Vagina (tissue), 2 donors: ENCODE data around the gene ACO1. TPM values are rescaled to one million over a fixed set of nuclear protein-coding genes. Genes with fewer than 3 reads are reported as not detected.

Experiments used
- DNase-seq, 2 donors: peaks; one replicate each; pipeline ENCODE4 v3.0.0-alpha.2; 2017; ENCODE audit errors: extremely low spot score in 2 of 2
- H3K27ac ChIP-seq: fragments of 200-600 bp; sonication (generic); one replicate; pipeline ENCODE4 v1.5.1; 2019
- H3K27me3 ChIP-seq: fragments of 200-600 bp; sonication (generic); one replicate; pipeline ENCODE4 v1.5.1; 2019
- H3K36me3 ChIP-seq, 2 donors: fragments of 200-600 bp; sonication (generic); one replicate each; pipeline ENCODE4 v1.5.1; 2017 to 2019
- H3K4me1 ChIP-seq: fragments of 200-600 bp; sonication (generic); one replicate; pipeline ENCODE4 v1.5.1; 2019
- H3K4me3 ChIP-seq, 2 donors: fragments of 200-600 bp; sonication (generic); 1 replicate in 1 of 2; 2 replicates in 1 of 2; pipeline ENCODE4 v1.5.1; 2016 to 2019
- H3K9me3 ChIP-seq: fragments of 200-600 bp; sonication (generic); one replicate; pipeline ENCODE4 v1.5.1; 2019
- POLR2A ChIP-seq, 2 donors: fragments of 450-650 bp; IDR thresholded peaks; one replicate each; pipeline ENCODE4 v1.6.1; 2017; ENCODE audit warnings: antibody characterized with exemption in 2 of 2, mild to moderate bottlenecking in 2 of 2, moderate library complexity in 2 of 2
- POLR2AphosphoS5 ChIP-seq, 2 donors: sonication (generic); formaldehyde crosslinking; IDR thresholded peaks; one replicate each; pipeline ENCODE4 v1.9.0; 2017; ENCODE audit warnings: antibody characterized with exemption in 2 of 2, mild to moderate bottlenecking in 2 of 2, low read depth in 1 of 2; ENCODE audit not compliant: insufficient read depth in 1 of 2
- intact Hi-C: fragments of 100-400 bp; cut with DNase I; formaldehyde crosslinking; loops from one replicate; pipeline ENCODE4 v1.15.1; 2023
- total RNA-seq: library from RNA; depleted of rRNA; stranded (reverse); fragments of >200 nt; gene quantifications from one replicate; pipeline ENCODE4 v1.2.3, GENCODE V29; 2016
- TF ChIP-seq, protein P1 (sequence below), 3 experiments: fragments of 450-650 bp in 2 of 3; fragments of 200-600 bp in 1 of 3; sonication (generic) in 1 of 3; IDR thresholded peaks; one replicate each; pipeline ENCODE4 v1.5.1; 2017 to 2019; ENCODE audit warnings: antibody characterized with exemption in 3 of 3, mild to moderate bottlenecking in 2 of 3, moderate library complexity in 2 of 3

The ACO1 gene
- total RNA-seq, 1 donor from 2014 or later: 23.6 TPM

DNA sequence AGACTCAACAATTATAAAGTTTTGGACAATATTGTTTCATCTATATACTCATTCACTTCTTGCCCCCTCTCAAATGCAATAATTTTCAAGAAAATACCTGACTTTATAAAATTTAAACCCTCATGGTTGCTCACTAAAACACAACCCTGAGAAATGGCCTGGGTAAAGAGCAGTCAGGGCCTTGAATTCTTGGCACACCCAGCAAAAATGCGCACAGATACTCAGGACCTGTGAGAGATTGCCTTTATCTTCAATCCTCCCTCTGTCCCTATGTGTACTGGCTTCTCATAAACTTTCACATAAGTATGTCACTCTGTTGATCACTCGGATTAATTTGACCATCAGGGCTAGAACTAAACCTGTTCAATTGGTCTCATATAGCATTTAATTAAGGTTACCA, 12.8 kb upstream of the ACO1 start:
- H3K27me3 ChIP-seq: no peaks in the 10 kb centered on the region
- H3K4me1 ChIP-seq: no peaks in the 10 kb centered on the region
- no peaks in the 10 kb centered on the region for H3K9me3 ChIP-seq
- no peak for DNase-seq
- intact Hi-C loops: loop anchor here (5.0 kb wide), 1 partner anchor 206 kb away; no protein-coding TSS in a partner anchor
- H3K4me3 ChIP-seq: no peak overlapping the region
- no peaks in the 10 kb centered on the region for H3K36me3 ChIP-seq
- H3K27ac ChIP-seq: no peak overlapping the region
- TF ChIP-seq, protein P1, sequence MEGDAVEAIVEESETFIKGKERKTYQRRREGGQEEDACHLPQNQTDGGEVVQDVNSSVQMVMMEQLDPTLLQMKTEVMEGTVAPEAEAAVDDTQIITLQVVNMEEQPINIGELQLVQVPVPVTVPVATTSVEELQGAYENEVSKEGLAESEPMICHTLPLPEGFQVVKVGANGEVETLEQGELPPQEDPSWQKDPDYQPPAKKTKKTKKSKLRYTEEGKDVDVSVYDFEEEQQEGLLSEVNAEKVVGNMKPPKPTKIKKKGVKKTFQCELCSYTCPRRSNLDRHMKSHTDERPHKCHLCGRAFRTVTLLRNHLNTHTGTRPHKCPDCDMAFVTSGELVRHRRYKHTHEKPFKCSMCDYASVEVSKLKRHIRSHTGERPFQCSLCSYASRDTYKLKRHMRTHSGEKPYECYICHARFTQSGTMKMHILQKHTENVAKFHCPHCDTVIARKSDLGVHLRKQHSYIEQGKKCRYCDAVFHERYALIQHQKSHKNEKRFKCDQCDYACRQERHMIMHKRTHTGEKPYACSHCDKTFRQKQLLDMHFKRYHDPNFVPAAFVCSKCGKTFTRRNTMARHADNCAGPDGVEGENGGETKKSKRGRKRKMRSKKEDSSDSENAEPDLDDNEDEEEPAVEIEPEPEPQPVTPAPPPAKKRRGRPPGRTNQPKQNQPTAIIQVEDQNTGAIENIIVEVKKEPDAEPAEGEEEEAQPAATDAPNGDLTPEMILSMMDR (IDR thresholded peaks at IDR 0.05): no peak
- no peak for TF ChIP-seq POLR2A (IDR thresholded peaks at IDR 0.05)
- TF ChIP-seq POLR2AphosphoS5 (IDR thresholded peaks at IDR 0.05; ENCODE audit: insufficient read depth in 1 of 2, low read depth in 1 of 2): no peak

DNA sequence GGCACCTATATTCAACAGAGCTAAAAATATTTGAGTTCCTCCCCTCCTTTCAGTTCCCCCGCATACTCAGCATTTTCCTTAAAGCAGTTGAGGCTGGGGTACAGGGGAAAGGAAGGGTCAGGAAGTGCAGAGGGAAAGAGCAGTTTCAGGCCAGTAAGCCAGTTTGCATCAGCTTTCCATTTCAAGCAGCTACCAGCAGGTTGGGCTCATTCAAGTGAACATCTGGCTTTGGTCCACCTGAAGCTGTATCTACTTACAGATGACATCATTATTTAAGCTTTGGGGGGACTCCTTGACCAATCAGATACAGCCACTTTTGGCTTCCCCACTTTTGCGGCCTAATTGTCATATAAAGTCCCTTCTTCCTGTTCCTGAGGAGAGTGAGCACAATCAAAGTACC, 8.2 kb upstream of the ACO1 start:
- Histone ChIP-seq H3K36me3 (no peaks in the 10 kb centered on the region), H3K9me3 (no peaks in the 10 kb centered on the region), H3K27me3 (no peaks in the 10 kb centered on the region), H3K4me3 (no peak overlapping the region), H3K27ac (no peak overlapping the region), H3K4me1 (no peaks in the 10 kb centered on the region)
- intact Hi-C loops: loop anchor here (5.0 kb wide), 1 partner anchor 51 kb away; no protein-coding TSS in a partner anchor
- no peak for DNase-seq
- TF ChIP-seq POLR2AphosphoS5 (IDR thresholded peaks at IDR 0.05; ENCODE audit: insufficient read depth in 1 of 2, low read depth in 1 of 2) (no peak), POLR2A (IDR thresholded peaks at IDR 0.05) (no peak)
- TF ChIP-seq, protein P1 (IDR thresholded peaks at IDR 0.05): no peak

DNA sequence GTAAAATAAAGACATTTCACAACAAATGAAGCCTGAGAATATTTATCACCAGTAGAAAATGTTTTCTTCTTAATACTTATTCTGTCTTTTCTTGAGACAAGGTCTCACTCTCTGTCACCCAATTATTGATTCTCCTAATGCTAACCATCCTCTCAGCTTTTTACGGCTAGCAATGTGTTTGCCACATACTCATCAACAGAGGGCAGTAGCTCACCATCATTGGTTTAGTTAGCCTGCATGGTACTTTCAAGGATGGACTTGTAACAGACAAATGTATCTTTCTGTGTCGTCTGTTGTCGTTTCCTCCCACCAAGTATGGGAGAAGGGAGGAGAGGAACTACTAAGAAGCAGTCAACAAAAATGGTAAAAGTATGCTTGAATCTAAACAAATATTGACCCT, 5.9 kb upstream of the ACO1 start:
- no peaks in the 10 kb centered on the region for H3K9me3 ChIP-seq
- DNase-seq: no peak
- H3K27me3 ChIP-seq: no peaks in the 10 kb centered on the region
- no peaks in the 10 kb centered on the region for H3K36me3 ChIP-seq
- no peak overlapping the region for H3K4me3 ChIP-seq
- peaks cover 1% of the 10 kb centered on the region for H3K4me1 ChIP-seq
- intact Hi-C loops: loop anchor here (5.0 kb wide), 1 partner anchor 49 kb away; no protein-coding TSS in a partner anchor
- TF ChIP-seq, protein P1 (IDR thresholded peaks at IDR 0.05): peak; percentile 2 to 68 (median 37)
- no peak for TF ChIP-seq POLR2A (IDR thresholded peaks at IDR 0.05)
- TF ChIP-seq POLR2AphosphoS5 (IDR thresholded peaks at IDR 0.05; ENCODE audit: insufficient read depth in 1 of 2, low read depth in 1 of 2): no peak
- H3K27ac ChIP-seq: no peak overlapping the region

DNA sequence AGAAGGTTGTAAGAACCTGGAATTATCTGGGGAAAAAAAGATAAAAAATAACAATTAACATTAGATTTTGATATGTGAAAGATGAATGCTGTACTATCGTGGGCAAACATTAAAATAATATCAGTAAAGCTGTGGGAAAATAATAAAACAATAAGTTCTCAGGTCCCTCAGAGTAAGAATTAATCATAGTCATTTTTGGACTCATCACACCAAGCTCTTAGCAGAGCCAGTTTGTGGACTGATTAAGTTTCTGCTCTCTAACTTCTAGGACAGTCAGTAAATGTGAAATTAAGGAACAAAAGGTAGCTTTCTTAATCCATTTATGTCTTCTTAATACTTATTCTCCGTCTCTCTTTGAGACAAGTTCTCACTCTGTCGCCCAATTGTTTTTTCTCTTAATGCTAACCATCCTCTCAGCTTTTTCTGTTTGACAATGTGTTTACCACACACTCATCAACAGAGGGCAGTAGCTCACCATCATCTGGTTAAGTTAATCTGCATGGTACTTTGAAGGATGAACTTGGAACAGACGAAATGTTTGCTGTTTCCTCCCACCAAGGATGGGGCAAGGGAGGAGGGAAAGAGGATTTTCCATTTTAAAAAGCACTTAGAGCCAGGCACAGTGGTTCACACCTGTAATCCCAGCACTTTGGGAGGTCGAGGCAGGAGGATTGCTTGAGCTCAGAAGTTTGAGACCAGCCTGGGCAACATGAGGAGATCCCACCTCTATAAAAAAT, 5.3 kb upstream of the ACO1 start:
- TF ChIP-seq POLR2A (IDR thresholded peaks at IDR 0.05): no peak
- TF ChIP-seq, protein P1 (IDR thresholded peaks at IDR 0.05): peak; percentile 70 to 88 (median 82)
- TF ChIP-seq POLR2AphosphoS5 (IDR thresholded peaks at IDR 0.05; ENCODE audit: insufficient read depth in 1 of 2, low read depth in 1 of 2): peak in 1 of 2 donors; percentile 50
- Histone ChIP-seq H3K4me3 (no peak overlapping the region), H3K27ac (no peak overlapping the region), H3K9me3 (no peaks in the 10 kb centered on the region), H3K27me3 (no peaks in the 10 kb centered on the region), H3K4me1 (peaks cover 5% of the 10 kb centered on the region), H3K36me3 (no peaks in the 10 kb centered on the region)
- no peak for DNase-seq
- intact Hi-C loops: loop anchor here (5.0 kb wide), 1 partner anchor 48 kb away; no protein-coding TSS in a partner anchor

DNA sequence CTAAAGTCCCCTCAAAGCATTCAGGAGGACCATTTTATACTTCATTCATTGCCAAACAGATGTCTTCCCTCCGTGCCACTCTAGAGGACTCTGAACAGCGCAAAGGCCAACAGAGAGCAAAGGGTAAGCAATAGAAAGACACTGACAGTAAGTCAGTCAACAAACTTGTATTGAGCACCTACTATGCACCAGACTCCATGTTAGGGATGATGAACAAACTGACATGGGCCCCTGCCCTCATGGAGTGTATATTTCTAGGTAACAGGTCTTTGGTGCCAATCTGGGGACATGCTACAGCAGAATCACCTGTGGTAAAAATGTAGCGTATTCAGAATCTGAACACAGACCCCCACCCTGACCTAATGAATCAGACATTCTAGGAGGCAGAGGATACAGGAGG, 3.5 kb upstream of the ACO1 start:
- intact Hi-C loops: no loop called here
- no peak overlapping the region for H3K27ac ChIP-seq
- no peak overlapping the region for H3K4me3 ChIP-seq
- DNase-seq: no peak
- no peaks in the 10 kb centered on the region for H3K36me3 ChIP-seq
- peaks cover 17% of the 10 kb centered on the region for H3K4me1 ChIP-seq
- TF ChIP-seq POLR2AphosphoS5 (IDR thresholded peaks at IDR 0.05; ENCODE audit: insufficient read depth in 1 of 2, low read depth in 1 of 2) (no peak), POLR2A (IDR thresholded peaks at IDR 0.05) (no peak)
- no peaks in the 10 kb centered on the region for H3K9me3 ChIP-seq
- no peaks in the 10 kb centered on the region for H3K27me3 ChIP-seq
